Panc1 (cell line): ENCODE data around the gene SNRK. TPM values are rescaled to one million over a fixed set of nuclear protein-coding genes. Genes with fewer than 3 reads are reported as not detected.

ENCODE experiments used
- ATAC-seq: fragments of 200-7000 bp; cut with Tn5 transposase; 2 replicates; pipeline ENCODE4 v1.9.1; 2020; ENCODE audit warnings: mild to moderate bottlenecking, moderate library complexity
- BruUV-seq: library from RNA; stranded (reverse); fragments of 400-500 nt; replicated peaks from 2 replicates; lab custom pipeline; 2021; lab: Mats Ljungman, UMichigan
- CTCF ChIA-PET: fragments of 300-600 bp; sonication (Branson Sonifier 250); formaldehyde crosslinking; loops from one replicate; lab custom pipeline; 2022; ENCODE audit warnings: antibody characterized with exemption; lab: Charles Lee
- POLR2A ChIA-PET: fragments of 300-600 bp; sonication (Branson Sonifier 250); formaldehyde crosslinking; loops from one replicate; lab custom pipeline; 2022; ENCODE audit warnings: antibody characterized with exemption; lab: Charles Lee
- DNase-seq: peaks from one replicate; pipeline ENCODE4 v3.0.0-alpha.2; 2010; ENCODE audit warnings: low read depth, low spot score
- H3K27ac ChIP-seq: 2 replicates; pipeline ENCODE4 v1.5.1; 2011; ENCODE audit warnings: mild to moderate bottlenecking, low read length, inconsistent platforms
- H3K27me3 ChIP-seq: fragments of 200-500 bp; sonication (Bioruptor generic); 2 replicates; pipeline ENCODE4 v1.6.0; 2014; ENCODE audit warnings: low read length, inconsistent platforms; ENCODE audit not compliant: control insufficient read depth, insufficient read depth
- H3K36me3 ChIP-seq: fragments of 200-500 bp; sonication (Bioruptor generic); 2 replicates; pipeline ENCODE4 v1.5.1; 2014; ENCODE audit warnings: inconsistent platforms, mild to moderate bottlenecking, low read length, moderate library complexity; ENCODE audit not compliant: control insufficient read depth, insufficient read depth
- H3K4me1 ChIP-seq: 2 replicates; pipeline ENCODE4 v1.5.1; 2011; ENCODE audit warnings: inconsistent platforms, mild to moderate bottlenecking, low read length, moderate library complexity; ENCODE audit not compliant: control insufficient read depth, insufficient read depth
- H3K4me3 ChIP-seq, 2 experiments: 2 replicates each; pipeline ENCODE4 v1.5.1; 2011 to 2012; ENCODE audit warnings: low read depth in 2 of 2, low read length in 2 of 2, mild to moderate bottlenecking in 2 of 2, inconsistent platforms in 1 of 2, moderate library complexity in 1 of 2
- H3K9me3 ChIP-seq: fragments of 200-500 bp; sonication (Bioruptor generic); 2 replicates; pipeline ENCODE4 v1.5.1; 2014; ENCODE audit warnings: low read depth, mild to moderate bottlenecking, inconsistent platforms, low read length, moderate library complexity; ENCODE audit not compliant: control insufficient read depth, insufficient read depth
- POLR2AphosphoS5 ChIP-seq: IDR thresholded peaks from 2 replicates; pipeline ENCODE4 v1.6.1; 2012; ENCODE audit warnings: mild to moderate bottlenecking, low read depth, low read length, moderate library complexity
- REST ChIP-seq, 2 experiments: IDR thresholded peaks; 2 replicates each; pipeline ENCODE4 v1.6.1; 2011 to 2012; ENCODE audit warnings: low read depth in 2 of 2, control low read depth in 1 of 2, low read length in 1 of 2, mild to moderate bottlenecking in 1 of 2, moderate library complexity in 1 of 2; ENCODE audit not compliant: insufficient read depth in 1 of 2
- SIN3A ChIP-seq: IDR thresholded peaks from 2 replicates; pipeline ENCODE4 v1.6.1; 2012; ENCODE audit warnings: low read depth, mild to moderate bottlenecking, low read length, moderate library complexity, borderline replicate concordance; ENCODE audit not compliant: insufficient read depth
- TCF7L2 ChIP-seq: IDR thresholded peaks from 2 replicates; pipeline ENCODE4 v1.6.1; 2011; ENCODE audit warnings: mild to moderate bottlenecking, low read depth, low read length, inconsistent platforms
- in situ Hi-C: cut with HindIII; loops from 2 replicates; pipeline ENCODE4 v1.10.0; 2016; ENCODE audit warnings: low sequenced_read_pairs, low pct_unique_long_range_greater_than_20kb
- intact Hi-C: fragments of 100-400 bp; cut with micrococcal nuclease; formaldehyde crosslinking; loops from one replicate; pipeline ENCODE4 v1.10.0; 2022; ENCODE audit not compliant: unreplicated experiment
- total RNA-seq: library from RNA; stranded (reverse); gene quantifications from one replicate; pipeline ENCODE4 v1.2.1, GENCODE V29; 2021; ENCODE audit not compliant: unreplicated experiment
- TF ChIP-seq, protein P1 (sequence below): fragments of 450-650 bp; IDR thresholded peaks from 2 replicates; pipeline ENCODE4 v1.5.1; 2017; ENCODE audit warnings: mild to moderate bottlenecking

SNRK gene
- total RNA-seq, 1 experiment from 2014 or later, result 11.0 TPM

GRCh38 chr3:43347774-43348173 lies 61.4 kb downstream of the SNRK start:
- intact Hi-C loops, result no loop called here
- POLR2A ChIA-PET, result no interaction called here
- TF ChIP-seq, protein P1, sequence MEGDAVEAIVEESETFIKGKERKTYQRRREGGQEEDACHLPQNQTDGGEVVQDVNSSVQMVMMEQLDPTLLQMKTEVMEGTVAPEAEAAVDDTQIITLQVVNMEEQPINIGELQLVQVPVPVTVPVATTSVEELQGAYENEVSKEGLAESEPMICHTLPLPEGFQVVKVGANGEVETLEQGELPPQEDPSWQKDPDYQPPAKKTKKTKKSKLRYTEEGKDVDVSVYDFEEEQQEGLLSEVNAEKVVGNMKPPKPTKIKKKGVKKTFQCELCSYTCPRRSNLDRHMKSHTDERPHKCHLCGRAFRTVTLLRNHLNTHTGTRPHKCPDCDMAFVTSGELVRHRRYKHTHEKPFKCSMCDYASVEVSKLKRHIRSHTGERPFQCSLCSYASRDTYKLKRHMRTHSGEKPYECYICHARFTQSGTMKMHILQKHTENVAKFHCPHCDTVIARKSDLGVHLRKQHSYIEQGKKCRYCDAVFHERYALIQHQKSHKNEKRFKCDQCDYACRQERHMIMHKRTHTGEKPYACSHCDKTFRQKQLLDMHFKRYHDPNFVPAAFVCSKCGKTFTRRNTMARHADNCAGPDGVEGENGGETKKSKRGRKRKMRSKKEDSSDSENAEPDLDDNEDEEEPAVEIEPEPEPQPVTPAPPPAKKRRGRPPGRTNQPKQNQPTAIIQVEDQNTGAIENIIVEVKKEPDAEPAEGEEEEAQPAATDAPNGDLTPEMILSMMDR, result no peak
- TF ChIP-seq SIN3A, result no peak
- no peak for TF ChIP-seq TCF7L2
- no peak for TF ChIP-seq POLR2AphosphoS5
- TF ChIP-seq REST (IDR thresholded peaks at IDR 0.05; ENCODE audit: insufficient read depth in 1 of 2, low read depth in 2 of 2, low read length in 1 of 2), result no peak
- Histone ChIP-seq H3K27ac (no peak overlapping the region), H3K36me3 (no peaks in the 10 kb centered on the region; the same call in 1 of the 2 replicates), H3K9me3 (0 out of 2 replicates have a peak, but pooled peaks cover 3% of the 10 kb centered on the region), H3K4me1 (no peaks in the 10 kb centered on the region), H3K4me3 (no peak overlapping the region), H3K27me3 (no peaks in the 10 kb centered on the region)
- in situ Hi-C loops, result no loop called here
- DNase-seq (no peak), ATAC-seq (no peak)
- BruUV-seq, result no TSS peak
- CTCF ChIA-PET, result no interaction called here

- Histone ChIP-seq H3K9me3 (0 out of 2 replicates have a peak, but pooled peaks cover 9% of the 10 kb centered on the region), H3K4me3 (no peak overlapping the region), H3K4me1 (no peaks in the 10 kb centered on the region), H3K36me3 (no peaks in the 10 kb centered on the region; the same call in 1 of the 2 replicates), H3K27ac (no peak overlapping the region), H3K27me3 (no peaks in the 10 kb centered on the region)
- TF ChIP-seq POLR2AphosphoS5 (no peak), SIN3A (no peak), TCF7L2 (no peak), REST (IDR thresholded peaks at IDR 0.05; ENCODE audit: insufficient read depth in 1 of 2, low read depth in 2 of 2, low read length in 1 of 2) (no peak)
- TF ChIP-seq, protein P1, result no peak
- no peak for DNase-seq
- ChIA-PET CTCF (no interaction called here), POLR2A (no interaction called here)
- ATAC-seq, result no peak
- in situ Hi-C loops (no loop called here), intact Hi-C loops (no loop called here)
- BruUV-seq, result no TSS peak
These were observed 62.0 kb downstream of the SNRK start for GRCh38 chr3:43348350-43348749.
